PC-9 (cell line): ENCODE results near the gene GALNT14.

Experiments
- EZH2 ChIP-seq: fragments of 200-600 bp; sonication (generic); IDR thresholded peaks from 2 replicates; pipeline ENCODE4 v1.8.0; 2017; ENCODE audit warnings: antibody characterized with exemption, low read depth
- TF ChIP-seq, protein P1 (sequence below): fragments of 200-600 bp; sonication (generic); conservative IDR thresholded peaks from 2 replicates; pipeline ENCODE4 v1.6.1; 2017; ENCODE audit warnings: mixed run types, antibody characterized with exemption, mild to moderate bottlenecking, moderate library complexity

DNA sequence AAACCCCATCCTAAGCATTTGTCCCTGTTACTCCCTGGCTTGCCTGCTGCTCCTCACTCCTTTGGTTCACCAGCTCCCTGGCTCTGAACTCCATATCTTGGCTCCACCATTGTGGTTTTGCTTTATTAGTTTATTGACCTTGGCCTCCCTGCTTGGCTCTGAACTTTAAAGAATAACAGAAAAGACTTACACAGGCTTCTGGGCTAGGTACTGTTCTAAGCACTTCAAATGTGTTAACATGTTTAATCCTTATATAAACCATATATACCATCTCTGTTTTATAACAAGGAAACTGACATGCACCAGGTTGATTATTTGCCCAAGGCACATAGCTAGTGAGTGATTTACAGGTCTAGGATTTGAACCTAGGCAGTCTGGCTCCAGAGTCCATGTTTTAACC, 181.2 kb downstream of the GALNT14 start:
- TF ChIP-seq, protein P1, sequence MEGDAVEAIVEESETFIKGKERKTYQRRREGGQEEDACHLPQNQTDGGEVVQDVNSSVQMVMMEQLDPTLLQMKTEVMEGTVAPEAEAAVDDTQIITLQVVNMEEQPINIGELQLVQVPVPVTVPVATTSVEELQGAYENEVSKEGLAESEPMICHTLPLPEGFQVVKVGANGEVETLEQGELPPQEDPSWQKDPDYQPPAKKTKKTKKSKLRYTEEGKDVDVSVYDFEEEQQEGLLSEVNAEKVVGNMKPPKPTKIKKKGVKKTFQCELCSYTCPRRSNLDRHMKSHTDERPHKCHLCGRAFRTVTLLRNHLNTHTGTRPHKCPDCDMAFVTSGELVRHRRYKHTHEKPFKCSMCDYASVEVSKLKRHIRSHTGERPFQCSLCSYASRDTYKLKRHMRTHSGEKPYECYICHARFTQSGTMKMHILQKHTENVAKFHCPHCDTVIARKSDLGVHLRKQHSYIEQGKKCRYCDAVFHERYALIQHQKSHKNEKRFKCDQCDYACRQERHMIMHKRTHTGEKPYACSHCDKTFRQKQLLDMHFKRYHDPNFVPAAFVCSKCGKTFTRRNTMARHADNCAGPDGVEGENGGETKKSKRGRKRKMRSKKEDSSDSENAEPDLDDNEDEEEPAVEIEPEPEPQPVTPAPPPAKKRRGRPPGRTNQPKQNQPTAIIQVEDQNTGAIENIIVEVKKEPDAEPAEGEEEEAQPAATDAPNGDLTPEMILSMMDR = no peak
- no peak for TF ChIP-seq EZH2
